ENCODE measurements around the gene KNSTRN. TPM values are rescaled to one million over a fixed set of nuclear protein-coding genes. Genes with fewer than 3 reads are reported as not detected.

Gene KNSTRN
- total and polyA plus RNA-seq, 2 donors (not counting 1 experiment from before 2014, with no cell fraction given) = 22.5 to 30.9 TPM

DNA sequence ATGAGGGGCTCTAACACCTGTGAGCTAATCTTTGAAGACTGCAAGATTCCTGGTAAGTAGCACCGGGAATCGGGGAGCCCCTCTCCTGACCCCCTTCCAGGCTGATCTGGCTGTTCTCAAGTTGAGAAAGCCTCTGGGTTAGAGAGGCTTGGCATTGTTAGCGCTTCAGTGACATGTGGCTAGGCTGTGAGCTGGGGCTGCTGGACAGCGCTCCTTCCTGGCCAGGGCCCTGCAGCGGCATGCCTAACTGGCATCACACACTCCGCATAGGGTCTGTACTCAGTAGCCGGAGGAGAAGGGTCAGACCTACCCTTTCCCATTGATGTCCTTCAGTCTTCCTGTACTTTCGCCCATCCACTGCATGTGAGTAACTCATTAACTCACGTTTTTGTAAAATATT is 30.5 kb downstream of the KNSTRN start:
- H3K4me2 ChIP-seq (ENCODE audit: extremely low read depth, insufficient read depth, low read length) = no peak overlapping the region
- H2AFZ ChIP-seq (ENCODE audit: low read length) = no peak overlapping the region
- H3K4me1 ChIP-seq (ENCODE audit: control insufficient read depth, extremely low read depth, insufficient read depth, low read length) = no peaks in the 10 kb centered on the region
- no peak for DNase-seq (ENCODE audit: low read depth in 2 of 2)
- no peaks in the 10 kb centered on the region for H3K79me2 ChIP-seq (ENCODE audit: control insufficient read depth, insufficient read depth, low read length)
- H3K27ac ChIP-seq (ENCODE audit: insufficient read depth, low read length) = no peak overlapping the region
- no peak overlapping the region for H3K4me3 ChIP-seq (replicated peaks in 1 of 4; ENCODE audit: control extremely low read depth in 1 of 4, insufficient read depth in 1 of 4, low read depth in 3 of 4, low read length in 4 of 4)
- H3K27me3 ChIP-seq (ENCODE audit: control insufficient read depth, insufficient read depth, low read length) = no peaks in the 10 kb centered on the region
- no peaks in the 10 kb centered on the region for H4K20me1 ChIP-seq (ENCODE audit: control insufficient read depth, extremely low read depth, insufficient read depth, low read length)
- H3K9ac ChIP-seq (ENCODE audit: insufficient read depth, low read length) = no peak overlapping the region
- H3K9me3 ChIP-seq (ENCODE audit: control insufficient read depth, insufficient read depth, low read depth, low read length) = no peaks in the 10 kb centered on the region
- TF ChIP-seq, protein P1, sequence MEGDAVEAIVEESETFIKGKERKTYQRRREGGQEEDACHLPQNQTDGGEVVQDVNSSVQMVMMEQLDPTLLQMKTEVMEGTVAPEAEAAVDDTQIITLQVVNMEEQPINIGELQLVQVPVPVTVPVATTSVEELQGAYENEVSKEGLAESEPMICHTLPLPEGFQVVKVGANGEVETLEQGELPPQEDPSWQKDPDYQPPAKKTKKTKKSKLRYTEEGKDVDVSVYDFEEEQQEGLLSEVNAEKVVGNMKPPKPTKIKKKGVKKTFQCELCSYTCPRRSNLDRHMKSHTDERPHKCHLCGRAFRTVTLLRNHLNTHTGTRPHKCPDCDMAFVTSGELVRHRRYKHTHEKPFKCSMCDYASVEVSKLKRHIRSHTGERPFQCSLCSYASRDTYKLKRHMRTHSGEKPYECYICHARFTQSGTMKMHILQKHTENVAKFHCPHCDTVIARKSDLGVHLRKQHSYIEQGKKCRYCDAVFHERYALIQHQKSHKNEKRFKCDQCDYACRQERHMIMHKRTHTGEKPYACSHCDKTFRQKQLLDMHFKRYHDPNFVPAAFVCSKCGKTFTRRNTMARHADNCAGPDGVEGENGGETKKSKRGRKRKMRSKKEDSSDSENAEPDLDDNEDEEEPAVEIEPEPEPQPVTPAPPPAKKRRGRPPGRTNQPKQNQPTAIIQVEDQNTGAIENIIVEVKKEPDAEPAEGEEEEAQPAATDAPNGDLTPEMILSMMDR (conservative IDR thresholded peaks at IDR 0.05 in 1 of 2, IDR thresholded peaks at IDR 0.05 in 1 of 2; ENCODE audit: low read depth in 1 of 2, low read length in 2 of 2) = no peak
- no peak for TF ChIP-seq EZH2 (IDR thresholded peaks at IDR 0.05; ENCODE audit: low read length, missing control alignments)
- H3K36me3 ChIP-seq (ENCODE audit: control insufficient read depth, insufficient read depth, low read length) = peaks cover 33% of the 10 kb centered on the region

DNA sequence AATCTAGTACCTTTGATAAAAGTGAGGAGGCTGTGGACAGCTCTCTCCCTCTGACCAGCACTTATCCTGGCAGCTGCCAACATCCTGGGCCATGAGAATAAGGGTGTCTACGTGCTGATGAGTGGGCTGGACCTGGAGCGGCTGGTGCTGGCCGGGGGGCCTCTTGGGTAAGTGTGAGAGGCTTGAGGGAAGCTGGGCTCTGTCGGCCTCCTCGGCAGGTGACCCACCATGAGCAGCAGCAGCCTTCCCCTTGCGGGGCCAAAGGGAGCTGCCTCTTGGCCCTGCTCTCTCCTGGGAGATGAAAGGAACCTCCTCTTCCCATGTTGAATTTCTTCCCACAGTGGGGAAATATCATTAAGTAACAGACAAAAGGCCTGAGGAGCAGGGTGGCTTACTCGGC is 32.3 kb downstream of the KNSTRN start:
- Histone ChIP-seq H3K36me3 (ENCODE audit: control insufficient read depth, insufficient read depth, low read length) (peaks cover 31% of the 10 kb centered on the region), H3K27me3 (ENCODE audit: control insufficient read depth, insufficient read depth, low read length) (no peaks in the 10 kb centered on the region), H3K9me3 (ENCODE audit: control insufficient read depth, insufficient read depth, low read depth, low read length) (no peaks in the 10 kb centered on the region)

DNA sequence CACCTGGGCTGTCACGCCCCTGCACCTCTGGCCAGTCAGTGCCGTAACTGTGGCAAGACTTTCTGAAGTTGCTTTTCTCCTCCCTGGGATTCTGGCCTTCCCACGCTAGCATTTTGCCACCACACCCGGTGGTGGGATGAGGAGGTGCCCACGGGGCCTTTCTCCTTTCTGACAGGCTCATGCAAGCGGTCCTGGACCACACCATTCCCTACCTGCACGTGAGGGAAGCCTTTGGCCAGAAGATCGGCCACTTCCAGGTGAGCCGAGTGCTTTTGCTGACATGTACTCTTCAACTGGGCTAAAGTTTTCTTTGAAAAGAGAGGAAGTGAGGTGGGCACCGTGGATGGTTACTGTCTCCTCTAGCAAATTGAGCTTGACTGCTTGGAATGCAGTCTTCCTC is 32.7 kb downstream of the KNSTRN start:
- TF ChIP-seq, protein P1 (conservative IDR thresholded peaks at IDR 0.05 in 1 of 2, IDR thresholded peaks at IDR 0.05 in 1 of 2; ENCODE audit: low read depth in 1 of 2, low read length in 2 of 2) = no peak
- TF ChIP-seq EZH2 (IDR thresholded peaks at IDR 0.05; ENCODE audit: low read length, missing control alignments) = no peak

More for the DNA sequence above, 32.3 kb downstream of the KNSTRN start:
- TF ChIP-seq, protein P1 (conservative IDR thresholded peaks at IDR 0.05 in 1 of 2, IDR thresholded peaks at IDR 0.05 in 1 of 2; ENCODE audit: low read depth in 1 of 2, low read length in 2 of 2) = no peak
- TF ChIP-seq EZH2 (IDR thresholded peaks at IDR 0.05; ENCODE audit: low read length, missing control alignments) = no peak
- no peak overlapping the region for H3K9ac ChIP-seq (ENCODE audit: insufficient read depth, low read length)
- no peak overlapping the region for H3K27ac ChIP-seq (ENCODE audit: insufficient read depth, low read length)
- H3K4me1 ChIP-seq (ENCODE audit: control insufficient read depth, extremely low read depth, insufficient read depth, low read length) = no peaks in the 10 kb centered on the region
- H3K79me2 ChIP-seq (ENCODE audit: control insufficient read depth, insufficient read depth, low read length) = no peaks in the 10 kb centered on the region
- H3K4me3 ChIP-seq (replicated peaks in 1 of 4; ENCODE audit: control extremely low read depth in 1 of 4, insufficient read depth in 1 of 4, low read depth in 3 of 4, low read length in 4 of 4) = no peak overlapping the region
- no peak overlapping the region for H3K4me2 ChIP-seq (ENCODE audit: extremely low read depth, insufficient read depth, low read length)
- no peaks in the 10 kb centered on the region for H4K20me1 ChIP-seq (ENCODE audit: control insufficient read depth, extremely low read depth, insufficient read depth, low read length)
- no peak overlapping the region for H2AFZ ChIP-seq (ENCODE audit: low read length)
- no peak for DNase-seq (ENCODE audit: low read depth in 2 of 2)

More for the DNA sequence above, 32.7 kb downstream of the KNSTRN start:
- Histone ChIP-seq H3K36me3 (ENCODE audit: control insufficient read depth, insufficient read depth, low read length) (peaks cover 29% of the 10 kb centered on the region), H3K4me1 (ENCODE audit: control insufficient read depth, extremely low read depth, insufficient read depth, low read length) (no peaks in the 10 kb centered on the region), H3K4me2 (ENCODE audit: extremely low read depth, insufficient read depth, low read length) (no peak overlapping the region), H3K9me3 (ENCODE audit: control insufficient read depth, insufficient read depth, low read depth, low read length) (no peaks in the 10 kb centered on the region), H3K9ac (ENCODE audit: insufficient read depth, low read length) (no peak overlapping the region), H4K20me1 (ENCODE audit: control insufficient read depth, extremely low read depth, insufficient read depth, low read length) (no peaks in the 10 kb centered on the region), H3K4me3 (replicated peaks in 1 of 4; ENCODE audit: control extremely low read depth in 1 of 4, insufficient read depth in 1 of 4, low read depth in 3 of 4, low read length in 4 of 4) (no peak overlapping the region), H3K27ac (ENCODE audit: insufficient read depth, low read length) (no peak overlapping the region), H3K79me2 (ENCODE audit: control insufficient read depth, insufficient read depth, low read length) (no peaks in the 10 kb centered on the region), H3K27me3 (ENCODE audit: control insufficient read depth, insufficient read depth, low read length) (no peaks in the 10 kb centered on the region), H2AFZ (ENCODE audit: low read length) (no peak overlapping the region)
- DNase-seq (ENCODE audit: low read depth in 2 of 2) = no peak
